HG03095 (cell line): Measurements from ENCODE around the gene ATP2B1.
"Not testable (repeated sequence)": the region's sequence is repeated elsewhere in the genome, so short reads cannot be mapped to it uniquely, and the experiment has no call there.

Source experiments
- ATAC-seq: cut with Tn5 transposase; IDR thresholded peaks from one replicate; pipeline ENCODE4 v1.9.1; 2021; ENCODE audit warnings: moderate library complexity; ENCODE audit not compliant: unreplicated experiment

ATP2B1 gene

DNA sequence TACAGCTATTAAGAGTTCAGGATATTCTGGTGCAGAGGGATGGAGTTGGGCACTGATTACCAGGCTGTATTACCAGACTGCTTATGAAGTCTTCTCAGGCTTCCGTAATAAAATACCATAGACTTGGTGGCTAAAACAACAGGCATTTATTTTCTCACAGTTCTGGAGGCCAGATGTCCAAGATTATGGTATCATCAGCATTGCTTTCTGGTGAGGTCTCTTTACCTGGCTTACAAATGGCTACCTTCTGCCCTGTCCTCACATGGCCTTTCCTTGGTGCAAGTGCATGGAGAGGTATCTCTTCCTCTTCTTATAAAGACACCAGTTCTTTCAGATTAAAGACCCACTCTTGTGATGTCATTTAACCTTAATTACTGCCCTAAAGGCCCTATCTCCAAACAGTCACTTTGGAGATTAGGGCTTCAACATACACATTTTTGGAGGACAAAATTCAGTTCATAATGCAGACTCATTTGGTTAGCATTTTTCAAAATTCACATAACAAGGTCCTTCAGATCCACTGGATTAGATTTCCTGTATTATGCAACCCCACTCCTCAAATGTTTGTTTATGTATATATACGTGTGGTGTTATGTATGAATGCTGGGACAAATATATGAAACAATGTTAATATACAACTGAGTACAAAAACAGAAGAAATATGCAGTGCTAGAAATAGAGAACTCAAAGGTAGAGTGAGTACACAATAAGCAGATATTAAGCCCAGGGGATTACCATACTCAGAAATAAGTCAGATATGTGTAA lies 9.3 kb upstream of the ATP2B1 start:
- ATAC-seq: no peak

DNA sequence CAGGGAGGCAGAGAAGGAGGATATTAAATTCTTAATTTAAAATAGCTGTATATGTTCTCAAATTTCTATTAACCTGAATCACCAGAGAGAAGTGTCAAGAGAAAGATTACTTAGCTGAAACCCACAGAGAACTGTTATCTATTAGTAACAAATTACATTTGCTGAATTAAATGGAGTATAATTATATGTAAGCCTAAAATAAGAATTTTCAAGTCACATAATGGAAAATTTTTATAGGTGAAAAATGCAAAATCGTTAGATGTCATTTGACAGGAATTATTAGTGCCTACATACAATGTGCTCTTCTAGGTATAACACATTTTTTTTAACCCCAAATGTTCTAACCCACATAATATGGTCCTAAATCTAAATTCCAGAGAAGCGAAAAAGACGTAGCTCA lies 4.1 kb upstream of the ATP2B1 start:
- no peak for ATAC-seq

DNA sequence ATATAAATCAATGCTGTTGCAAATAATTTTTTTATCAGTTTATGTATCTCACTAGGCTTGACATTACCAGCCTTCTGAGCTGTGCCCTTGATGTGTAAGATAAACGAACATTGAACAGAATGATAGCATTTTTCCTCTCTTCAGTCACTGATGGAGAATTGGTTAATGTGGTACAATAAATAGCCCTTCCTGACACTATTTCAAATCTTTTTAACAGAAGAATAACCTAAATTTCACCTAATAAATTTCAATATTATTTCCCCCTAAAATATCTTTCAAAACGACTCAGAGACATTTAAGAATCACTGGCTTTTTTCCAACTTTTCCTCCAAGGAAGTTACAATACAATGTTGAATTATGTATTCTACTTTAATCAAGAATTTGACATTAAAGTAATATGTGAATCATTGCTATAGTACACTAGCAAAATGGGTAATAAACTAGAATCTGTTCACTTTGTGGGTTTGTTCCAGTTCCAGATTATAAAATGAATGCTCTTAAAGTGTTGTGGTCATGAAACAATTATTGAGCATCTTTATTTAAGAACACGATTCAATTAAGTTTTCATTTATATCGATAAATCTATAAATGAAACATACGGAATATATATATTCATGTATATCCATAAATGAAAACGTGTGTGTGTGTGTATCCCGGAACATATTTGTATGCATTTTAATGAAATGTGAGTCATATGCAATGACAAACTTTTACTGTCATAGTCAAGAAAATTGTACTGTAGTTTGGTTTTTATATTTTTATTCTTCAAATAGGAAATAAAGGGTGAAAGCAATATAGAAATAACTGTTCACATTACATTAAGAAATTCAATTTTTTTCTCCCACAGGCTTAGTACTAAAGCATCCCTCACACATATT lies 2.5 kb upstream of the ATP2B1 start:
- no peak for ATAC-seq

DNA sequence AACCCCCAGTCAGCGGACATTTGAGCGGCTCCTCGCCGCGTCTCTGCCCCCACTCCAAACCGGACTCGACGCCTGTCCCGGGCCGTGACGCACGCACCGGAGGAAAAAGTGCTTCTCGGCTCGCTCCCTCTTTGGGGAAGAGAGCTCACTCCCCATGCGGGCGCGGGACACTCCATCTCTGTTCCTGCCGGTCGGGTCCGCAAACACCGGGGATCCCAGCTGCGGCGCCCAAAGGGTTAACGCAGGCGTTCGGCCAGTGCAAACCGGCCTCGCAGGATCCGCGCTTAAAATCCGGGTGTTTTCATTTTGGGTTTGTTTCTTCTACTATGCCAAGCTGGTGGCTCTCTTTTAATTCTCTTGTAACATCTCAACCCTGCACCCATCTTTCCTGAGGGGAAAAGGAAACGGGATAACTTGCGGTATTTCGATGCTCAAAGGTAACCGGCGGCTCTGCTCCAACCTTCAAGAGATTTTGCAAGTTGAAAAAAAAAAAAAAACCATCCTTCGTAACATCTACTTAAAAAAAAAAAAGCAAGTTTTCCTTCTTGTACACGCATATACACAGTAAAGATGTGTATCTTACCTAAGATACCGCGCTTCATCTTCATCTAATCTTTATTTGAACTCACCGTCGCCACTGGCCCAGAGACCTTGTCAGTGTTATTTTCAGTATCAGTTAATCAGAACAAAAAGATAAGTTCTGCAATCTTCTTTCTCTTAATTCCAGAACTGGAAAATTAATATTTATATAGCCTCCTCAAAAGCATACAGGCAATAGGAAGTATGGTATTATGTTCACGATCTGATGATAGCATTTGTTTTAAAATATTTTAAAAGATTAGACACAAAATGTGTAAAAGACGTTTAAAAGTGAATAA lies 1.6 kb upstream of the ATP2B1 start:
- no peak for ATAC-seq

DNA sequence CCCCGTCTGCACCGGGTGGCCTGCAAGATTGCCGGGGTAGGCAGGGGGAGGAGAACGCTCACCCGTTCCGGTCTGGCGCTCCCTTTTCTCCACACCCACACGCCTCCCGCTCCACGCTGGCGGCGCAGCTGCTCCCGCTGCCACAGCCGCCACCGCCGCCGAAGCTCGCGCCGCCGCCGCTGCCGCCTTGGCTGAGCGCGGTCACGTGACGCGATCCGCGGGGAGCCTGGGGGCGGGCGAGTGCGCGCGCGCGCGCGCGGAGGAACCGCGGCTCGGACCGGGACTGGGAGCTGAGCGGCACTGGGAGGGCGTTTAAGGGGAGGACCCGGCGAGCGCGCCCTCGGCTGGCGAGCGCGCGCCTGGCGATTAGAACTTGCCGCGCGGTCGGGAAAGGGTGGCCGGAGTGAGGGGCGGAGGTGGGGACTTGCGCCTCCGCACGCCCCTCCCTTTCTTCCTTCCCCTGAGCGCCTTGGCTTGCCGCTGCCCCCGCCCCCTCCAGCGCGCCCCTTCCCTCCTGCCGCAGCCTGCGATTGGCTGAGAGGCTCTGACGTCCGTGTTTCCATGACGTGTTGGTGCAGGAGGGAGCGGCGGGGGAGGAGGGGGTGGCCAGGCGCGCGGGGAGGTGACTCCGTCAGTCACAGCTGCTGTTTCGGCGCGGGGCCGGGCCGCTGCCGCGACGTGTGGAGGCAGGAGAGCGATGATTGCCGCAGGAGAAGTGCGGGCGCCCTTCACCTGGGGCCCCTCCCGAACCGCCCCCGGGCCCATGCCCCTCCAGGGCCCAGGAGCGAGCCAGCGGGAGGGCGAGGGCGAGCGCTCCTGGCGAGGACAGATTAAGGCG lies 738 bp upstream of the ATP2B1 start:
- peak; percentile 69 for ATAC-seq

DNA sequence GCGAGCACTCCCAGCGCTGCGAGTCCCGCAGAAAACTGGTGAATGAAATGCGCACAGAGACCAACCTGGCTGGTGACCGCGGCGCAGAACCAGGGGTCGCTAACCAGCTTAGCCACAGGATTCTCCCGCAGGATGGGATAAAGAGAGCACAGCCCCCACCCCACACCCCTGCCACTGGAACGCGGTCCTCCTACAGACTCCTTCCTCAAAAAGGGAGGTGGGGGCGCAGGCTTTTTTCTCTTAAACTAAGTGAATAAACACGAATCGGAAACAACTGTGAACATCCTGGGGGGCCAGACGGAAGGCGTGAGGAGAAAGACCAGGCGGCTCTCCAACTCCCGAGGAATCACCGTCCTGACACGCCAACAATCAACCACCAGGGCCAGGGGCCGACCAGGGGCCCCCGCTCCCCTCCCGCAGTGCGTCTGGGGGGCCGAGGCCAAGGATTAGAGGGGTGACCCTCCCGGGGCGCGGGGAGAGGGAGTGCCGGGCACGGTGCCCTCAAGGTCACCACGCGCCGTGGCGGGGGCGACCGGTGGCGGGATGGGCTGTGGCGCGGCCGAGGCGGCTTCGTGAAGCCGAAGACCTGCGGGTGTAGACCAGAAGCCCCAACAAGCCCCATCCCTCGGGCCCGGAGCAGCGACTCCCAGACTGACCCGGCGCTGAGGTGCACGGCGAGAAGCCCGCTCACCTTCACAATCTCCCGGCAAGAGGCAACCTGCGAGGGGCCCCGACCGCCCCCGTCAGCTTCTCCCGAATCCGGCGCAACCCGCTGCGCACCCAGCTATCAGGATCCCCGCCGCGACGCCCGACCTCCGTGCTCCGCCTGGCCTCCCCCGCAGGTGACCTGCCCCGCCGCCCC lies 704 bp downstream of the ATP2B1 start:
- ATAC-seq: peak; percentile 2

DNA sequence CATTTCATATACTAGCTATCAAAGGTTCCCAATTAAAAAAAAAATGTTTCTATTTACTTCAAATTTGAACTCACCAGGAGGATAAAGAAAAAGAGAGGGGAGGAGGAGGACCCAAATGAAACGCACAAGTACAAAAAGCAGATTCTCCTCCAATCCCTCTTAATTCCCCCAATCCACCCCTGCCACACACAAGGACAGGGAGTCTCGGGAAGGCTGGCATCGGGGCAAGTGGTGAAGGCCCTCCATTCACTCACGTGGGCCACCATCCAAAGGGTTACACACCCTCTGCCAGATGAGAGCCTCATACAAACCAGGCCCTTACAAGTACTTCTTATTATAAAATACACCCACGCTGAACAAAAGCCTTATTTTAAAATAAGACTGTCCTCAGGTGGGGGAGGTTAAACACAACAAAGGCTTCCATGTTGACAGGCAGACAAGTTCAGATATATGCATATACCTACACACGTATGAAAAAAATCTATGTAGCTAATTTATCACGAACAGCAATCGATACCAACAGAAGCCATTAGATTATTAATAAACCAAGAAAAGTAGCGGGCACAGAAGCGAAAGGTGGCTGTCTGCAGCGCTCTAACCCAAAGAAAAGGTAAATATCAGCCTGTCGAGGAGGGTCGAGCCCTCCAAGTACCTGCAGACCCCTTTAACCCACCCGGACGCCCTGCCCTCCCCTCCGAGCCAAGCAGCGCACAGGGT lies 1.5 kb downstream of the ATP2B1 start:
- ATAC-seq: no peak

DNA sequence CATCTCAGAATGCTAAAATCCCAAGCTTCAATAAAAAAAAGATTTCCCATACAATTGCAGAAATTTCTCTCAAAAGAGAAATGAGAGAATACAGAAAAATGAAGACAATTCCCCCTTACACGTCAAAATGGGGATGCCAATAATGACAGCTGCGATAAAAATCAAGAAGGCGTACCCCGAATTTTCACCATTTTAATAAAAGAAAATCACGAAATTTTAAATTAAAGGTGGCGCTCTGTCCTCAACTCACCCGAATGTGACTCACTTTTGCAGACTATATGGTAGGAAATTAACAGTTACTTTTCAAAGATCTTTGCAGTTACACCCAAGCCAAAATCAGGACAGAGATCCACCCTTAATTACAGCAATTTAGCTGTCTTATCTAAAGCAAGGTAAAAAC lies 2.1 kb downstream of the ATP2B1 start:
- ATAC-seq: no peak

DNA sequence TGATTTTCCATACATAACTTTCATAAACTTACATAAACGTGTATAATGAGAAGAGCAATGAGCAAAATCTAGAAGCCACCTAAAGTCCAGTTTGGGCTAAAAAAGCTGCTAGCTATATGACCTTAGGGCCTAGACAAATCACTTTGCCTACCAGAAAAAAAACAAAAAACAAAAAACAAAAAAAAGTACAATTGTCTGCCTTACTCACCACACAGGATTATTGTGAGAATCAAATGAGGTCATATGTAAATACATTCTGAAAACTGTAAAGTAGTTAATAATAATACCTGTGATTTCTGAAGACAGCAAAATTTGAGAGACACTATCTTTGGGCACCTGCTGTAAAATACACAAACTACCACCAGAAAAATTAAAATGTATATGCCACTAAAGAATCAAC lies 4.2 kb downstream of the ATP2B1 start:
- no peak for ATAC-seq

DNA sequence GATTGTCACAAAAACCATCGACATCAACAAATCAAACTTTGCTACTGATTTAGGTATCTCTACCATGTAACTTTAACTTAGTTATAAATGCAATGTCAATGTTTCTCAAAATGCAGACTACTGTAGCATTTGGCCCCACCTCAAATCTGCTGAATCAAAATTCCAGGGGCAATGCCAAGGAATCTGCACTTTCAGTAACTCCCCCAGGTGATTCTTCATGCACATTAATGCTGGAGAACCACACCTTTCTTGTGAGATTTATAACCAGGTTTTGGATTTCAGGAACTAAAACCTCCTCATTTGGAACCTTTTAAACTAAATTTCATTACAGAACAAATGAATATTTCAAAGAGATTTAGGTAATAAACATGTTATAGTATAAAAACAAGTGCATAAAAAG lies 4.9 kb downstream of the ATP2B1 start:
- no peak for ATAC-seq

DNA sequence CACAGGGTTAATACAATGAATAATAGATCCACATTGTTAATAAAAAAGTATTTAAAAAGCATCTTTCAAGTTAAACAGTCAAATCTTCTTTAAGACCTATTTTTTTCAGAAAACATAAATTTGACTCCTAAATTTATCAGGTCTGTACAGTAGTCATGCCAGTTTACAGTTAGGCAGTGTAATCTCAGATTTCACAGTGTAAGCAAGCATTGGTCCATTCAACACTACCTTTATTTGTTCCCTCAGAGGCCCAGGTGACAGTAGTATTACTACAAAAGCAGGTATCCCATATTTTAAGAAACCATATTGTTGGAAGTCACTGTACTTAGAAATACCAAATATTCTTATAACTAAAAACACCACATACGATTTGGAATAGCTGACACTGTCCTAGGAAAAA lies 6.1 kb downstream of the ATP2B1 start:
- no peak for ATAC-seq

DNA sequence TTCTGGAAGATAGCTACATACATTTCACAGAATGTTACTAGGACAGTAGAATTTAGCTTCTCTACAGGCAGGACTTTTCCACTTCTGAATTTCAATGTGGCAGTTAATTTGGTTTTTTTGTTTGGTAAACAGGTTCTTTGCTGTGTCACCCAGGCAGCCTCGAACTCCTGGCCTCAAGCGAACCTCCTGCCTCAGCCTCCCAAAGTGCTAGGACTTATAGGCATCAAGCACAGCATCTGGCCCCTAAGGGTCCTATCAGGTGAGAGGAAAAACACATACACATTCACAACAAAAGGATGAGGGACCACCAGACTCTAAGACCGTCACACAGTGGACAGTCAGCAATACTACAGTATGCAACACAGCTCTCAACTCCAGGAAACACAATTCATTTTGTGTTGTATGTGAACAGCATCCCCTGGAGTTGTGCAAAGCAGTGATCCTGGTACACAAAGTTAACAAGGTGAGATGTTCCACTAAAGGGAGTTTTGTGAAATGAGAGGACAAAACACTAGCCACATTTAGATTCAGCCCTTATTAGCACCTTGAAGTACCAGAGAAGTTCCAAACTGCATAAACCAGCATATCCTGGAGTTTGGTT lies 6.9 kb downstream of the ATP2B1 start:
- ATAC-seq: no peak

DNA sequence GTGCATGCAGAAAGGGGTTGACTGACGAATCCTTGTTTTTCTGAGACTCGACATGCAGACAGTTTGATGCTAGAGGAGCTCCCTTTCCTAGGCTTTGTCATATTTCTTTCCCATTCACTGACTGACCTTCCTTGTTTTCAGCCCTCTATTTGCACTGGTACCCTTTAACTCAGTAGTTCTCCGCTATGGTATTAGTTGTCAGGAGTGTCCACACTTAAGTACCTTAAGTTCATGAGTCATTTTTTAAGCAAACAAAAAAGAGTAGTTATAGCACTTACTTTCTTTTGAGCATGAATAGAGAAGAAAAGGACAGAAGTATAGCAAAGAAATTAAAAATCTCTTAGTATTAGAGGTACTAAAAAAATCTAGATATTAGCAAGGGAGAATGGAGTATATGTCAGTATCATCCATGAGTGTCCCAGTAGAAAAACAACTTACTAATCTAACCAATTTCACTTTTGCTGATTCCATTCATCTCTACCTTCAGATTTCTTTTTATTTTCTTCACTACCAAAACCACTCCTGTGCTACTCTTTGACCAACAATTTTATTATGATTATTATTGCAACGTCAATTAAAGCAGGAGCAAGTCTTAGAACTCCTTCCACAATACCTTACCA lies 8.3 kb downstream of the ATP2B1 start:
- ATAC-seq: no peak

DNA sequence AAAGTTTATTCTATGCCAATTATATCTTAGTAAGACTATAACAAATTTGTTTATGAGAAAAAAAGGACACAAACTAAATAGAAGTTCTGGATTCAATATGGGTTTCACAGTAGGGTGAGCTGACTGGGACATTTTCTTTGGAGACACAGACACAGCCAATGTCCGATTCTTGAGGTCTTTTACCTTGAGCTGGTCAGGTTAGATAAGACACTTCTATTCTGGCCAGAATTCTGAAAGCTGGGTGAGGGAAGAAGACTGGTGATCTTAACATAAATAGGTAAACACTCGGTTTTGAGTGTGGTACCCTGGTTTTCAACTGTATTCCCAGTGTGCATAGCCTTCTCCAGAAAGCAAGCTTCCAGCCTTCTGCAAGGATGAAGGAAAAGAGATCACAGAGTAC lies 10.0 kb downstream of the ATP2B1 start:
- ATAC-seq: no peak

DNA sequence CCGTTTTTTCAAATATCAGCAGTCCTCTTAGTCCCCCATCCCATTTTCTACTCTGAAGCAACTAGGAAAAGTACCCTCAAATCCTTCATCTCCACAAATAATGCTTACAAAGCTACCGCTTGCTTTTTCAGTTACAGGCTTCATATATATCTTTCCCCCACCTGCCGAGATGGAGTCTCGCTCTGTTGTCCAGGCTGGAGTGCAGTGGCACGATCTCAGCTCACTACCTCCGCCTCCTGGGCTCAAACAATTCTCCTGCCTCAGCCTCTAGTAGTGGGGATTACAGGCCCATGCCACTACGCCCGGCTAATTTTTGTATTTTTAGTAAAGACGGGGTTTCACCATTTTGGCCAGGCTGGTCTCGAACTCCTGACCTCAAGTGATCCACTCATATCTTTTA lies 10.9 kb downstream of the ATP2B1 start:
- not testable (repeated sequence) for ATAC-seq

DNA sequence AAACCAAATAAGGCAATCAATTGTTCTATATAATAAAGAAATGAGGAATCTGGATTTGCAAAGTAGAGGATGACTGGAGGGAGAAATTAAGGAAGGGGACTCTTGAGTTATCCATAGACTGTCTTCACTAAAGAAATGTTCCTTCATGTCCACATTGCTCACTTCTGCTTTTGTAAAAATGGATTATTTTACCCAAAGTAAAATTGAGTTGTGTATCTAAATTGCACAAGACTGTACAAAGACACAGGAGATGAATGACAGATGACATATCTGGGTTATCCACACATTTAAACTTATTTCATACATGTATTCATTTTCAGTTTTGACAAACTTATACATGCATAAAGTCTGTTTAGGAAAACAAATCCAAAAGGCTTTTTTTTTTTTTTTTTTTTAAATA lies 11.3 kb downstream of the ATP2B1 start:
- ATAC-seq: no peak

DNA sequence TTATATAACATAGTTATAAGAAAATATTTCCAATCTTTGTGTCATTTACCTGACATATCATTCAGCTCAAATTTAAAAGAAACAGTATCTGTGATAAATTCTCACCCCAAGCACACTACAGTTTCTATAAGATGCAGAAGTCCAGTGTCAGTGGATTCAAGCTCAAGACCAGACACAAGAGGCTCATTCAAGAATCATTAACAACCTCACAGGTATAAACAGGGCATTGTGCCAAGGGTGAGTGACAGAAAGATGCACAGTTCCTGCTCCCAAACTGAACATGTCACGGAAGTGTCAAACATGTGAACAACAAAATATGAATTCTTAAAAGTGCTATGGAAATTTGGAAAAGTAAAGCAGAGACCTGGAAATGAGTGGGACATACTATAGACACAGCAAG lies 12.8 kb downstream of the ATP2B1 start:
- ATAC-seq: no peak

DNA sequence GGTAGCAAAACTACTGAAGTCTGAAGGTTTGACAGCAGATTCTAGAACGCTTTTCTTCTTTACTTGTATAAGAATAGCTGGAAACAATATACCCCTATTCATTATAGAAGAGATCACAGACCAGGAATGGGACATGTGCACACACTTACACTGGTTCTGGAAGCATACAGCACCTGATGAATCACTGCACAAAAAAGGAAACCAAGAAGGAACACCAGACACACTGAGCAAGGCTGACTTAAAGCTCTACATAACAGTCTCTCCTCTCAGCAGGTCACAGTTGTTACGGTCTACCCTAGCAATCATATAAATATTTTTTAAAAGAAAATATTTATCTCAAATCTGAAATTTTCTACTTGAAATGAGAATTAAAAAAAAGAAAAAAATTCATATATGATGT lies 13.5 kb downstream of the ATP2B1 start:
- ATAC-seq: no peak
